ENCODE data around the gene ARSI. TPM values are rescaled to one million over a fixed set of nuclear protein-coding genes. Genes with fewer than 3 reads are reported as not detected.

ARSI gene
- total and polyA plus RNA-seq, 2 donors (not counting 3 experiments of a cell fraction or from before 2014, with no cell fraction given), result 0.17 to 0.20 TPM

GRCh38 chr5:150278046-150278730 is 24.5 kb downstream of the ARSI start:
- no peak for FAIRE-seq
- no peaks in the 10 kb centered on the region for H3K4me1 ChIP-seq (ENCODE audit: control insufficient read depth, extremely low read depth, insufficient read depth, low read length)
- H3K9me1 ChIP-seq (replicated peaks; ENCODE audit: control insufficient read depth, extremely low read depth, insufficient read depth, low read length), result no peaks in the 10 kb centered on the region
- no peak for DNase-seq (ENCODE audit: low read depth, low spot score)
- no peaks in the 10 kb centered on the region for H3K9me3 ChIP-seq (replicated peaks; ENCODE audit: control insufficient read depth, insufficient read depth, low read length)
- no peak overlapping the region for H3K9ac ChIP-seq (replicated peaks; ENCODE audit: extremely low read depth, insufficient read depth, low read length)
- H3K79me2 ChIP-seq (ENCODE audit: control insufficient read depth, insufficient read depth, low read length), result no peaks in the 10 kb centered on the region
- TF ChIP-seq POLR2AphosphoS5 (IDR thresholded peaks at IDR 0.05; ENCODE audit: insufficient read depth, low read depth, low read length) (no peak), GATA2 (IDR thresholded peaks at IDR 0.05; ENCODE audit: insufficient read depth, insufficient read length, low read depth, low read length) (no peak), CTCF (IDR thresholded peaks at IDR 0.05; ENCODE audit: extremely low read depth in 1 of 2, insufficient read depth in 1 of 2, low read depth in 1 of 2, low read length in 2 of 2) (no peak), EZH2 (IDR thresholded peaks at IDR 0.05; ENCODE audit: borderline replicate concordance, low read depth, low read length, severe bottlenecking) (no peak), POLR2A (IDR thresholded peaks at IDR 0.05; ENCODE audit: low read depth, low read length) (no peak), MYC (IDR thresholded peaks at IDR 0.05; ENCODE audit: low read depth, low read length) (no peak), JUN (IDR thresholded peaks at IDR 0.05; ENCODE audit: borderline replicate concordance, insufficient read depth, insufficient read length, low read depth) (no peak), FOS (IDR thresholded peaks at IDR 0.05; ENCODE audit: borderline replicate concordance, insufficient read depth, low read length) (no peak)
- TF ChIP-seq, protein P1, sequence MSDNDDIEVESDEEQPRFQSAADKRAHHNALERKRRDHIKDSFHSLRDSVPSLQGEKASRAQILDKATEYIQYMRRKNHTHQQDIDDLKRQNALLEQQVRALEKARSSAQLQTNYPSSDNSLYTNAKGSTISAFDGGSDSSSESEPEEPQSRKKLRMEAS (IDR thresholded peaks at IDR 0.05; ENCODE audit: insufficient read depth, insufficient read length), result no peak
- CTCF ChIA-PET, result no interaction called here
- no peak overlapping the region for H3K4me2 ChIP-seq (ENCODE audit: insufficient read depth, low read length)
- H3K27me3 ChIP-seq (ENCODE audit: control insufficient read depth in 2 of 2, insufficient read depth in 2 of 2, low read length in 2 of 2), result peaks cover 26 to 47% of the 10 kb centered on the region in 2 experiments
- no TSS peak for BruUV-seq (replicated peaks)
- no peak overlapping the region for H3K27ac ChIP-seq (ENCODE audit: insufficient read depth, low read depth, low read length)
- intact Hi-C loops (cut with micrococcal nuclease), result no loop called here
- no peaks in the 10 kb centered on the region for H4K20me1 ChIP-seq (replicated peaks; ENCODE audit: control insufficient read depth, extremely low read depth, insufficient read depth, low read length)
- H3K36me3 ChIP-seq (ENCODE audit: control insufficient read depth in 2 of 2, extremely low read depth in 1 of 2, insufficient read depth in 2 of 2, low read length in 2 of 2), result no peaks in the 10 kb centered on the region
- dilution Hi-C loops (cut with MboI; ENCODE audit: extremely low pct_ligation_motif_present, low sequenced_read_pairs), result no loop called here
- no peak overlapping the region for H3K4me3 ChIP-seq (replicated peaks in 1 of 3; ENCODE audit: insufficient read depth in 1 of 3, low read depth in 1 of 3, low read length in 3 of 3)
- no peak overlapping the region for H2AFZ ChIP-seq (ENCODE audit: low read depth, low read length)
- POLR2A ChIA-PET, result no interaction called here

Data from endothelial cell of umbilical vein (primary cell).